GM23248 (cell line): ENCODE measurements around the gene KCNC1.

Source experiments
- EZH2 ChIP-seq: fragments of 200-600 bp; sonication (generic); IDR thresholded peaks from 2 replicates; pipeline ENCODE4 v1.6.1; 2018; ENCODE audit warnings: antibody characterized with exemption, mild to moderate bottlenecking; ENCODE audit not compliant: insufficient read depth, poor library complexity, severe bottlenecking
- EZH2phosphoT487 ChIP-seq: fragments of 200-600 bp; sonication (generic); IDR thresholded peaks from 2 replicates; pipeline ENCODE4 v1.6.1; 2018; ENCODE audit warnings: antibody characterized with exemption, moderate library complexity, mild to moderate bottlenecking, low read depth; ENCODE audit not compliant: insufficient read depth

DNA sequence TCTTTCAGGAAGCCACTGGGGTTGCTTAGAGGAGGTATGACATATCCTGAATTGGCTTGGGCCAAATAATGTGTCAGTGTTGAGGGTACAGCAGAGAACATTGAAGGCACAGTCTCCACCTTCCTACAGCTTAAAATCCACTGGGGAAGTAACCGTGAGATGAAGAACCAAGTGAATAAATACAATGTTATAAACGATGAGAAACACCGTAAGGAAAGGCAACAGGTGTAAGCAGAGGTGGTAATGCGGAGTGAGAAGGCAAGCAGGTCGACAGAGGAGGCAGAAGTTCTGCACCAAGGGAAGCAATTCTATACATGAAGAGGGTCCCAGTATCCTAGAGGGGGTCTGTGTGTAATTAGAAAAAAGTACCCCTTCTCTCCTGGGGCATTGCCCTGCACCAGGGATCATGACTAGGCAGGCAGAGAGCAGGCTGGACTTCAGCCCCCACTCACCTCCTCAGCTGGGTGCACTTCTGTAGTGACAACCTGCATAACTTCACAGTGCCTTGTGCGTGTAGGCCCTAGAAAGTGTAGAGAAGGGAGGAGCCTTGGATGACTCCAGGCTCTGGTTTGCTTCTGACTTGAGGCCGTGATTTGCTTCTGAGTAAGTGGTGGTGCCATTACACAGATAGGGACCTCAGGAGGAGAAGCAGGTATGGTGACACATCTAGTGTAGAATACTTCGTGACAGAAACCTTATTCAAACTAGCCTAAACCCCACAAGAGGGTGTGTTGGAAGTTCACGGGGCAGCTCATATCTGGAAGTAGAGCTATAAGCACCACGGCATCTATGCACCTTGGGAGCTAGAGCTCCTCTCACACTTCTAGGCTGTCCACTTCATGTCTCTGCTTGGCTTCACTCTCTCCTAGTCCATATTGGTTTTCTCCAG lies 10.3 kb upstream of the KCNC1 start:
- TF ChIP-seq EZH2 (no peak), EZH2phosphoT487 (no peak)
